GM12873 (cell line): ENCODE measurements around the gene PIK3R1.

Source experiments
- TF ChIP-seq, protein P1 (sequence below): IDR thresholded peaks from 2 replicates; pipeline ENCODE4 v1.5.1; 2012; ENCODE audit warnings: low read depth, mild to moderate bottlenecking, moderate library complexity, low read length, control low read depth; ENCODE audit not compliant: insufficient read depth; ENCODE audit errors: missing control alignments

The PIK3R1 gene

DNA sequence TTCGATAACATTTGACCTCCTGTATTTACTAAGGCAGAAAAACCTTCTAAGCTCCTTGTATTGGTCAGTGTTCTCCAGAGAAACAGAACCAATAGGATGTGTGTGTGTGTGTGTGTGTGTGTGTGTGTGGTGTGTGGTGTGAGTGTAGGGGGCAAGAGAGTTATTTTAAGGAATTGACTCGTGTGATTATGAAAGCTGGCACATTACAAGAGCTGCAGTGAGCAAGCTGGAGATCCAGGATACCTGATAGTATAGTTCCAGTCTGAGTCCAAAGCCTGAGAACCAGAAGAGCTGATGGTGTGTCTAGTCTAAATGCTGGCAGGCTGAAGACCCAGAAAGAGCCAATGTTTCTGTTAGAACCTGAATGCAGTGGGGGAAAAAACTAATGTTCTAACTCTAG lies 21.2 kb upstream of the PIK3R1 start:
- TF ChIP-seq, protein P1, sequence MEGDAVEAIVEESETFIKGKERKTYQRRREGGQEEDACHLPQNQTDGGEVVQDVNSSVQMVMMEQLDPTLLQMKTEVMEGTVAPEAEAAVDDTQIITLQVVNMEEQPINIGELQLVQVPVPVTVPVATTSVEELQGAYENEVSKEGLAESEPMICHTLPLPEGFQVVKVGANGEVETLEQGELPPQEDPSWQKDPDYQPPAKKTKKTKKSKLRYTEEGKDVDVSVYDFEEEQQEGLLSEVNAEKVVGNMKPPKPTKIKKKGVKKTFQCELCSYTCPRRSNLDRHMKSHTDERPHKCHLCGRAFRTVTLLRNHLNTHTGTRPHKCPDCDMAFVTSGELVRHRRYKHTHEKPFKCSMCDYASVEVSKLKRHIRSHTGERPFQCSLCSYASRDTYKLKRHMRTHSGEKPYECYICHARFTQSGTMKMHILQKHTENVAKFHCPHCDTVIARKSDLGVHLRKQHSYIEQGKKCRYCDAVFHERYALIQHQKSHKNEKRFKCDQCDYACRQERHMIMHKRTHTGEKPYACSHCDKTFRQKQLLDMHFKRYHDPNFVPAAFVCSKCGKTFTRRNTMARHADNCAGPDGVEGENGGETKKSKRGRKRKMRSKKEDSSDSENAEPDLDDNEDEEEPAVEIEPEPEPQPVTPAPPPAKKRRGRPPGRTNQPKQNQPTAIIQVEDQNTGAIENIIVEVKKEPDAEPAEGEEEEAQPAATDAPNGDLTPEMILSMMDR = no peak

DNA sequence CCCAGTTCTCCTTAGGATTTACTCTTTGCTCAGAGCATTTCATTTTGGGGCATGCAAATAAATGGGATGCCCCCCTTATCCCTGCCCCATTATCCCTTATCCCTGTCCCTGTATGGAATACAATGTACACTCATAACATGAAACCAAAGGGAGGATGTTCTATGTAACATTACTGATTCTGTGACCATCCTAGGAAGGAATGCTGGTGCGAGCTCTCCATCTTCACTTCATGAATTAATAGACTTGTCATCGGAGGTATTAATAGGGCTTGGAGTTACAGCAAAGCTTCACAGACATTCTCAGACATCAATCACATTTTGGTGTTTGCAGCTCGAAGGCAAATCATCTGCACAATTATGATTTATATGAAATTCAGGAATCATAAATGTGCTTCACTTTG lies 20.4 kb upstream of the PIK3R1 start:
- TF ChIP-seq, protein P1 = no peak

DNA sequence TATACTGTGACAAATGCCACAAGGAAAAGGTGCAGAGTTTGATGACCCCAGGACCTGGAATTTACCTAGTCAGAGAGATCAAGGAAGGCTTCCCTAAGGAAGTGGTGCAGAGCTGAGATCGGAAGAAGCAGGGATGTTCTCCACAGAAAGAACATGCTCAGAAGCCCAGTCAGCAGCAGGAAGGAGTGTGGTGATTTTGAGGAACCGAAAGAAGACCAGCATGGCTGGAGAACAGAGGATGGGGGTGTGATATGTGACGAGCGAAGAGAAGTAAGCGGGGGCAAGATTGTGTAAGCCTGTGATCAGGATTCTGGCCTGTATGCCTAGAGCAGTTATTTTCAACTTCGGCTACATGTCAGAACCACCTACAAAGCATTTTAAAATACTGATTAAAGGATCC lies 18.7 kb upstream of the PIK3R1 start:
- TF ChIP-seq, protein P1 = no peak

DNA sequence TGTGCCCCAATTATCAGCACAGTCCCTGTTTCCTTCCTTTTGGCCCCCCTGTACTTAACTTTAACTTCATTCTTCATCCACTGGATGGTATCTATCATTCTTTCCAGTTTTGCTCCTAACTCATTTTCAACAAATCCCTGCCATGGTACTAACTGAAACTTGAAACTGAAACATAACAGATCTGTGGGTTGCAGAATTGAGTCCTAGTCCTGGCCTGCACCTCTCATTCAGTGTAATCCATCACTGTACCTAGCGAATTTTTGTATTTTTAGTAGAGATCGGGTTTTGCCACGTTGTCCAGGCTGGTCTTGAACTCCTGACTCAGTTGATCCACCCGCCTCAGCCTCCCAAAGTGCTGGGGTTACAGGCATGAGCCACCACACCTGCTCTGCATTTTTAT lies 15.3 kb upstream of the PIK3R1 start:
- TF ChIP-seq, protein P1 = no peak

DNA sequence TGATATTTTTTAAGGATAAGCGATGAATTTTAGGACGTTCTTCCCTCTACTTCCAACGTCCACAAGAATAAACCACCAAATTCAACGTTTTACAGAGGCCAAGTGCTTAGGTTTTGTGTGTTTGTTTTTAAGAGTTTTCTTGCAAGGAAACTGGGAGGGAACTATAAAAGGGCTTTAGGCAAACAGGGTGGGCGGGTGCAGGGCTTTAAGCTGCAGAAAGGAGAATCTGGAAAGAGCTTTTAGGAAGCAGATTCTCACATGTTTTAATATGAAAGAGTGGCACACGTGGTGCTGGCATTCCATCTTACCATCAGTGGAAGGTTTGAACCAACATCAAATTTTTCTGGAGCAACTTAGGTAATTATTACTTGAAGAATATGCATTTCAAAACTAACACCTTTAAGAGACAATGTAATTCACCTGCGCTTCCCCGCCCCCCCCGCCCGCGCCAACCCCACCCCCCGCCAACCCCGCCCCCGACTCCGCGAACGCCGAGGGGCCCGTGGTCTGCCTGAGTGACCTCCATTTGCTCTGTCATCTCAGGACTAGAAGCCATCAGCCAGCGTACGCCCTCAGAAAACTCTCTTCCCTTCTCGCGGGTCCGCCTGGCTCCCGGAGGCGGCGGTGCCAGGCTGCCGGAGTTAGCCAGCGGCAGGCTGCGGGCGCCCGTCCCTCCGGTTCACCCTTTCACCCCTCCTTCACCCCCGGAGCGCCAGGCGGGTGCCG lies 911 bp upstream of the PIK3R1 start:
- TF ChIP-seq, protein P1 = no peak

DNA sequence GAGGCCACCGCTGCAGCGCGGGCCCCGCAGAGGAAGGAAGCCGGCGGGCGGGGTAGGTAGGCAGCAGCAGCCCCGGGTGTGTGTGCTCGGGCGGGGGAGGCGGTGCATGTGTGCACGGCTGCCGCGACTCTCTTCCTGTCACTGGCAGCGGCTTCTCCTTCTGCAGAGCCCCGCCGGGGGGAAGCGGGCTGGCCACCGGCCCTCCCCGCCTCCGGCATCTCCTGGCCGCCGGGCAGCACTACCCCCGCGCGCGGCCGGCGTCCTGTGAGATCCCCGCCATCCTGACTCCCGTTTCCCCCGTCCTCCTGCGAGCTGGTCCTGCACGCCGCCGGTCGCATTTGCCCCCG lies 315 bp downstream of the PIK3R1 start:
- TF ChIP-seq, protein P1 = no peak

DNA sequence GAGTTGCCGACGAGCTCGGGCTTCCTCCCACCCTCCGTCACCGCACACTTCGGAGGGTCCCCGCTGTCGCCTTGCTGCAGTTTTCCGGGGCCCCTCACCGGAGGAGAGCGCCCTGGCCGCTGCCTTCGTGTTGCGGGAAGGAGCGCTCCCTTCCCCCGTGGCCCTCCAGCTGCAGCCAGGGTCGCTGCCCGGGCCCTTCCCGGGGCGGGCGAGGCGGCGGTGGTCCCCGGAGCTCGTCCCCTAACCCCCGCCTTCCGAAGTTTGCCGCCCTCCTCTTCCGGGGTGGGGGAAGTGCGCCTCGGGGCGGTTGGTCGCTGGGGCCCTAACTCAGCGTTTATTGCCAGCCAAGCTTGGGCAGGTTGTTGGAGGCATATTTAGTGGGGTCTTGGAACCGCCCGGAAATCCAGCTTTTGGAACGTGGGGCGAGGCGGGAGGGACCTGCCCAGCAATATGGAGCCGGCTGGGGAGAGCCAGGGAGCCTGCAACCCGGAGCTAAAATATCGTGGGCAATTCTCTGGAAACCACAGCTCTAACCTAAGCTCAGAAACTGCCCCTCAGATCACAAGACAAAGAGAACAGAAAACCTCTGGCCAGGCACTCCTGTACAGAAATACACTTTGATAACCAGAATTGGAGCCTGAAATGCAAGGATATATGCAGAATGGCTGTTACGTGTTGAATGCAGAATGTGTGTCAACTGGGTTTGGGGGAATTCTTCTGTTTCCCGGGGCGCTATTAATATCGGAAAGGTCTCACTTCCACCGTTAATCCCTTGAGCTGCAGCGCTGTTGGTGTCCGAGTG lies 890 bp downstream of the PIK3R1 start:
- TF ChIP-seq, protein P1 = no peak
